ENCODE results near the gene NPIPB2.

DNA sequence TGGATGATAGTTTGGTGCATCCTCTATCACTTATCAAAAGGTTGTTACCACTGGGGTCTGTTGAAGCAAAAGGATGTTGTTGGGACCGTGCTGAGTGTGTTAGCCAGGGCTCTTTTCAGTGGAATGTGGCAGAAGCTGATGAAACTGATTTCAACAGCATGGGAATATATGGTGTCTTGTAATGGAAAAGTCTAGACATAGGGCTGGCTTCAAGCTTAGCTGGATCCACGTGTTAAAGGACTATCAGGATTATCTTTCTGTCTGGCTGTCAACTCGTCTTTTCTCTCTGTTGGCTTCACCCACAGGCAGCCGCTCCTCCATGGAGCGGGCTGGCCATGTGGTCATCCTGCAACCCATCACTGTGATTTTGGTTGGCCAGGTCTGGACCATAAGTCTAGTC, 43.4 kb upstream of the NPIPB2 start:
- TF ChIP-seq POLR2AphosphoS5 (IDR thresholded peaks at IDR 0.05; ENCODE audit: low read depth, low read length) (no peak), CTCF (IDR thresholded peaks at IDR 0.05) (no peak), TCF7L2 (IDR thresholded peaks at IDR 0.05; ENCODE audit: low read depth, low read length) (no peak)

Measured in Panc1 (cell line).